Transverse colon (tissue), 4 donors: ENCODE results near the gene PIK3CG.

Experiments used
- POLR2AphosphoS5 ChIP-seq, 3 donors: sonication (generic); formaldehyde crosslinking; IDR thresholded peaks; one replicate each; pipeline ENCODE4 v1.6.1; 2016; ENCODE audit warnings: antibody characterized with exemption in 3 of 3
- TF ChIP-seq, protein P1 (sequence below), 5 experiments: fragments of 200-600 bp in 3 of 5; fragments of 450-650 bp in 2 of 5; sonication (generic) in 3 of 5; IDR thresholded peaks; 1 replicate in 2 of 5; 2 replicates in 3 of 5; pipeline ENCODE4 v1.5.1; 2016 to 2017; ENCODE audit warnings: antibody characterized with exemption in 5 of 5, inconsistent platforms in 3 of 5, mild to moderate bottlenecking in 2 of 5, moderate library complexity in 1 of 5

DNA sequence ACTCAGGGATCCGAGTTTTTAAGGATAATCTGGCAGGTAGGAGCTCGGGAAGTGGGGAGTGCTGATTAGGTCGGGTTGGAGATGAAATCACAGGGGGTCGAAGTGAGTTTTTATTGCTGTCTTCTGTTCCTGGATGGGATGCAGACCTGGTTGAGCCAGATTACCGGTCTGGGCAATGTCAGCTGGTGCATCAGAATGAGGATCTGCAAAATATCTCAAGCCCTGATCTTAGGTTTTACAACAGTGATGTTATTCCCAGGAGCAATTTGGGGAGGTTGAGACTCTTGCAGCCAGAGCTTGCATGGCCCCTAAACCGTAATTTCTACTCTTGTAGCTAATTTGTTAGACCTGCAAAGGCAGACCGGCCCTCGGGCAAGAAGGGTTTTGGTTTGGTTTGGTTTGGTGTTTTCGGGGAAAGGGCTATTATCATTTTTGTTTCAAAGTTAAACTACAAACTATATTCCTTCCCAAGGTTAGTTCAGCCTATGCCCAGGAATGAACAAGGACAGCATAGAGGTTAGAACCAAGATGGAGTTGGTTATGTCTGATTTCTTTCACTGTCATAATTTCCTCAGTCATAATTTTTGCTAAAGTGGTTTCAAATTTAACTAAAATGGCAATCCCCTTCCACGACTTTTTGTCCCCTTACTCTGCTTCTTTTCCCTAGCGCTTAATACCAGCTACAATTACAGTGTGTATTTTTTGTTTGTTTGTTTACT is 20.6 kb upstream of the PIK3CG start:
- no peak for TF ChIP-seq POLR2AphosphoS5 (IDR thresholded peaks at IDR 0.05)
- TF ChIP-seq, protein P1, sequence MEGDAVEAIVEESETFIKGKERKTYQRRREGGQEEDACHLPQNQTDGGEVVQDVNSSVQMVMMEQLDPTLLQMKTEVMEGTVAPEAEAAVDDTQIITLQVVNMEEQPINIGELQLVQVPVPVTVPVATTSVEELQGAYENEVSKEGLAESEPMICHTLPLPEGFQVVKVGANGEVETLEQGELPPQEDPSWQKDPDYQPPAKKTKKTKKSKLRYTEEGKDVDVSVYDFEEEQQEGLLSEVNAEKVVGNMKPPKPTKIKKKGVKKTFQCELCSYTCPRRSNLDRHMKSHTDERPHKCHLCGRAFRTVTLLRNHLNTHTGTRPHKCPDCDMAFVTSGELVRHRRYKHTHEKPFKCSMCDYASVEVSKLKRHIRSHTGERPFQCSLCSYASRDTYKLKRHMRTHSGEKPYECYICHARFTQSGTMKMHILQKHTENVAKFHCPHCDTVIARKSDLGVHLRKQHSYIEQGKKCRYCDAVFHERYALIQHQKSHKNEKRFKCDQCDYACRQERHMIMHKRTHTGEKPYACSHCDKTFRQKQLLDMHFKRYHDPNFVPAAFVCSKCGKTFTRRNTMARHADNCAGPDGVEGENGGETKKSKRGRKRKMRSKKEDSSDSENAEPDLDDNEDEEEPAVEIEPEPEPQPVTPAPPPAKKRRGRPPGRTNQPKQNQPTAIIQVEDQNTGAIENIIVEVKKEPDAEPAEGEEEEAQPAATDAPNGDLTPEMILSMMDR (IDR thresholded peaks at IDR 0.05) = no peak
